Activated T-helper 17 cell treated with anti-CD3 and anti-CD28 coated beads, Interleukin-2, amount 50 U/mL, for 72 hours (primary cell): ENCODE data around the gene GDF10. TPM values are rescaled to one million over a fixed set of nuclear protein-coding genes. Genes with fewer than 3 reads are reported as not detected.

Experiments
- ATAC-seq: fragments of 150-1000 bp; cut with Tn5 transposase; replicated peaks from 2 replicates; pipeline ENCODE4 v1.10.0; 2021; ENCODE audit warnings: mild to moderate bottlenecking, moderate library complexity
- H3K27ac Mint-ChIP-seq: one replicate; pipeline ENCODE4 v1.8.0; 2022; ENCODE audit warnings: mixed read lengths
- H3K27me3 Mint-ChIP-seq: one replicate; pipeline ENCODE4 v1.8.0; 2022; ENCODE audit warnings: mixed read lengths
- H3K36me3 Mint-ChIP-seq: one replicate; pipeline ENCODE4 v1.8.0; 2022; ENCODE audit warnings: low read depth, mild to moderate bottlenecking, mixed read lengths
- H3K4me1 Mint-ChIP-seq: one replicate; pipeline ENCODE4 v1.8.0; 2022; ENCODE audit warnings: mixed read lengths
- H3K4me3 Mint-ChIP-seq: one replicate; pipeline ENCODE4 v1.8.0; 2022; ENCODE audit warnings: mild to moderate bottlenecking, mixed read lengths
- H3K9me3 Mint-ChIP-seq: one replicate; pipeline ENCODE4 v1.8.0; 2022; ENCODE audit warnings: mixed read lengths
- total RNA-seq, 2 donors: library from RNA; stranded (reverse); gene quantifications; one replicate each; pipeline ENCODE4 v1.2.3, GENCODE V29; 2022

The GDF10 gene
- total RNA-seq, 2 donors from 2014 or later: 0.45 TPM; not detected in 1

DNA sequence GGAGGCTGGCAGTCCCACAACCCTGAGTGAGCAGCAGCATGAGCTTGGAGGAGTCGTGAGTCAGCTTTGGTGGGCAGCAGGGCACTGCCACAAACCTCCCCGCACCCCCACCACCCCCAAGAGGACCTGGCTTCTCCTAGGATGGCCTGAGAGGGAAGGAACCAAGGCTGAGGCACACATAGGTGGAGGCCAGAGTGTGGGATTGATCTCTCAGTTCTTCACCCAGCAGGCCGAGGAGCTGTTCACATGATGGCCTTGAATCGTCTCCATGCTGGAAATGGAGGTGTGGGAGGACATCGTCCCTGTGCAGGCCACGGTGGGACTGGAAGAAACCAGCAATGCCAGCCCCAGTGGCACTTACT lies 17.4 kb upstream of the GDF10 start:
- no peak for ATAC-seq

DNA sequence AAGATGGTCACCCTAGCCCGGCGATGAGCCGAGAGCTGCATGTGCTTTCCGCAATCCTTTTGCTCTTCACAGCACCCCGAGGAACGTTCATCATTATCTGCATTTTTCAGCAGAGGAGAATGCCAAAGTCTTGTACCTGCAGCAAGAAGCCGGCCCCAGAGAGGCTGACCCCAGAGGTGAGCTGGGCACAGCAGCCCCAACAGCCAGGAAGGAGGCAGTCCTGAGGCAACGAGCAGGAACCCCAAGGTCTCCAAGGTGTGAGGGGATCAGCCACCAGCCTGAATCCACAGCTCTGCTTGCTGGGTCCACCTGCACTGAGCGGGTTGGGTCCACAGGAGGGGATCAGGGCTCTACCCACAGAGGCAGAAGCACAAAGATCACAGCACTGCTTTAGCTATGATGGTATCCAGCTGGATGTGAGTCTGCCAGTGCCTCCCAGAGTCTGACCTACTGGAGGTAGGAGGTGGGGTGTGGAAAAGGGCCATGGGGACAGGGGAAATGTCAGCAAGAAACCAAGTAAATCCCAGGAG lies 16.8 kb upstream of the GDF10 start:
- Mint-ChIP-seq H3K9me3 (no peaks in the 10 kb centered on the region), H3K27ac (no peak overlapping the region), H3K4me3 (no peak overlapping the region), H3K27me3 (no peaks in the 10 kb centered on the region), H3K4me1 (peaks cover 15% of the 10 kb centered on the region), H3K36me3 (no peaks in the 10 kb centered on the region)
- ATAC-seq: no peak

More for the DNA sequence above, 17.4 kb upstream of the GDF10 start:
- Mint-ChIP-seq H3K4me1 (peaks cover 15% of the 10 kb centered on the region), H3K27me3 (no peaks in the 10 kb centered on the region), H3K36me3 (no peaks in the 10 kb centered on the region), H3K27ac (no peak overlapping the region), H3K4me3 (no peak overlapping the region), H3K9me3 (no peaks in the 10 kb centered on the region)

DNA sequence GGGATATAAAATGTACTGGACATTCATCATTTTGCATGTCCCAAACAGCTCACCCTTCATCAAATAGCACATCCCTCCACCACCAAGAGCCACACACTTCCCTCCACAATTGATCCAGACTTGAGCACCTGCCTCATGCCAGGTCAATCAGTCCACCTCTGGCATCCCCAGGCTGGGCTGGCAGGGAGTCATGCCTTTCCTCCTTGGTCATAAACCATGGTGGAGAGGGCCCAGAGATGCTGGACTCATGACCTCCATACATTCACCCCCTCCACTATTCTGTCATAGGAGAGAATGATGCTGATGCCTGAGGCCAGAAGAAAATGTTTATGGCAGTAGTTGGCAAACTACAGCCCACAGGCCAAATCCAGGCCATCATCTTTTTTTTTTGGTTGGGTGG lies 16.1 kb upstream of the GDF10 start:
- peaks cover 15% of the 10 kb centered on the region for H3K4me1 Mint-ChIP-seq
- H3K9me3 Mint-ChIP-seq: no peaks in the 10 kb centered on the region
- H3K27me3 Mint-ChIP-seq: no peaks in the 10 kb centered on the region
- H3K27ac Mint-ChIP-seq: no peak overlapping the region
- H3K4me3 Mint-ChIP-seq: no peak overlapping the region
- no peaks in the 10 kb centered on the region for H3K36me3 Mint-ChIP-seq
- no peak for ATAC-seq

DNA sequence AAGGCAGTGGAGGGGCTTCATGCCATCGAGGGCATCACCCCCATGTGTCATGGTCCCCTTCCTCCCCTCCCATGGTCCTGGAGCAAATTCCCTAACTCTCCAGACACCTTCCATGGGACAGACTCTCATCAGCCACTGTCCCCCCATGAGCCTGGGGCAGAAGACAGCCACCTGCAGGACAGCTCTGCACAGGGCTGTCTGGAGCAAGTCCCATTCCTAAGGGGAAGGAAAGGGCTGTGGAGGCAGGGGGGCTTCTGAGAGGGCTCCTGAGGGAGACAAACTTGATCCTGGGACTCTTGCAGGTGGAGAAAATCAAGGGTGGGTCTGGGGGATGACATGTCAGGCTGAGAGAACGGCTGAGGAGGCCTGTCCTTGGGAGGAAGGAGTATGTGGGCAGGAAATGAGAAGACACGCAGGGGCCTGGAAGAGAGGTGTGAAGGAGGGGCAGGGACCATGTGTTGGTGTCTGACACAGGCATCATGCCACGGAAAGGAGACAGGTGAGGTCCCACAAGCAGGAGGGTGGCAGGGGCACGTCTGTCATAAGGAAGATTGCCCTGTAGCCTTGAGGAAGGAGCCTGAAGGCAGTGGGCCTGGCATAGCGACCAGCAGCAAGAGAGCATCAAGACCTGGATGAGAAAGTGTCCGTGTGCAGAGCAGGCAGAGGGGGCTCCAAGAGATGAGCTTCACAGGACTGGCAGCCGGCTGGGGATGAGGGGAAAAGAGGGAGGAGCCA lies 14.4 kb upstream of the GDF10 start:
- H3K36me3 Mint-ChIP-seq: no peaks in the 10 kb centered on the region
- peak overlapping the region; percentile 24 for H3K27ac Mint-ChIP-seq
- H3K9me3 Mint-ChIP-seq: no peaks in the 10 kb centered on the region
- no peaks in the 10 kb centered on the region for H3K27me3 Mint-ChIP-seq
- H3K4me1 Mint-ChIP-seq: peaks cover 15% of the 10 kb centered on the region
- no peak for ATAC-seq
- H3K4me3 Mint-ChIP-seq: no peak overlapping the region

DNA sequence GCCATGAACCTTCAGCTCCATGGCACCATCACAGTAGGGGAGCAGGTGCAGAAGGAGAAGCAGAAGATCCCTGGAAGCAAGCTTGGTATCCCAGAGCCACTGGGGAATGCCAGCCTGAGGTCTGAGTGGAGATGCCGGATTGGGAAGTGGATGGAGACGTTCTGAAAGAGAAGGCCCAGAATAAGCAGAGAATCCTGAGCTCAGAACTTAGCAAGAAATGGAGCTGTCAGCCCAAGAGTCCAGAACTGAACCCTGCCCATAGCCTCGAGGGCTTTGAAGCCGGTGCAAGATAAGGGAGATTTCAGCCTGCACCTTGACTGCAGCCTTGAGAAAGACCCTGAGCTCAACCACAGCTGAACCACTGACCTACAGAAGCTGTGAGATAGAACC lies 13.9 kb upstream of the GDF10 start:
- H3K4me1 Mint-ChIP-seq: peaks cover 15% of the 10 kb centered on the region
- no peaks in the 10 kb centered on the region for H3K27me3 Mint-ChIP-seq
- ATAC-seq: no peak
- peak overlapping the region; percentile 24 for H3K27ac Mint-ChIP-seq
- no peaks in the 10 kb centered on the region for H3K9me3 Mint-ChIP-seq
- no peaks in the 10 kb centered on the region for H3K36me3 Mint-ChIP-seq
- H3K4me3 Mint-ChIP-seq: no peak overlapping the region

DNA sequence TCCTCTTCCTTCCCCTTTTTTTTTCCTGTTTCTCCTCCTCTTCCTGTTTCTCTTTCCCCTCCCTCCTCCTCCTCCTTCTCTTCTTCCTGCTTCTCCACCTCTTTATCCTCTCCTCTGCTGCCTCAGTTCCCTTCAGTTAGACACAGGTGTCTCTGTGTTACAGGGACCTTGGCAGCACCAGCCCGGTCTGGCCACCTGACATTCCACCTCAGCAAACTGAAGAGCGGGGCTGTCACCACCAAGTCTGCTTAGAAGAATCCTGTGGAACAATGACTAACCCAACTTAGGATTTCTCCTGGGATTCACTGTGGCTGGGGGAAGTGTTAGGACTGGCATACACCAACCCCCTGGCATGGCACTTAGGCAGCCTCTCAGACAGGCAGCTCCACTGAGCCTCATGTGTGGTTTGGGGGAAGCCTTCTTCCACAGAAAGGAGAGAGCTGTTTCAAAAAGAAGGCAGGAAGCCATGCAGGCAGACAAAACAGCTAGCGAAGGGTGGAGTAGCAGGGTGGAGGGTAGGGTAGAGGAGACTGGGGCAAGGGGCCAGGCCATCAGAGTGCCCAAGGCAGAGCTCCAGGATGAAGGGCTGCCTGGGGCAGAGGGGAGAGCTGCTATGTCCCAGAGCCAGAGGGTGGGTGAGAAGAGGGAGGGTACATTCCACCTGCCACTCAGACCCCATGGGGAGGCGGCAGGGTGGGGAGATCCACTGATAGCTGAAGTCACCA lies 13.2 kb upstream of the GDF10 start:
- Mint-ChIP-seq H3K4me3 (no peak overlapping the region), H3K27ac (no peak overlapping the region)

DNA sequence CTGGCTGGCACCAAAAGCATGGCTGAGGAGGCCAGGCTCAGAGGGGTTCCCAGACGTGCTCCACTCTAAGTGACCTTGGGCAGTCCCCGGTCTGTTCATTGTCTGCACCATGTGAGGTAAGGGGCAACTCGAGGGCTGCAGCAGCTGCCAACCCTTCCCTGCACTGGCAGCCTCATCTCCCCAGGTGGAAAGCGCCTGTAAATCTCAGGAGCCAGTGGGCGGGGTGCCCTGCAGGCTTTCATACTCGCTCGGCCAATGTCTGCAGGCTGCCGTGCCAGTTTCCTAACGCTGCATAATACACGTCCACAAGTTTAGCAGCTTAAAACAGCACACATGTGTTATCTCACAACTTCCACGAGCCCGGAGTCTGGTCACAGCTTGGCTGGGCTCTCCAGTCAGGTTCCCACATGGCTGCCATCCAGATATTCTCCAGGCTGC lies 12.6 kb upstream of the GDF10 start:
- no peak overlapping the region for H3K27ac Mint-ChIP-seq
- no peak for ATAC-seq
- peaks cover 15% of the 10 kb centered on the region for H3K4me1 Mint-ChIP-seq
- no peaks in the 10 kb centered on the region for H3K36me3 Mint-ChIP-seq
- no peaks in the 10 kb centered on the region for H3K9me3 Mint-ChIP-seq
- H3K27me3 Mint-ChIP-seq: no peaks in the 10 kb centered on the region
- no peak overlapping the region for H3K4me3 Mint-ChIP-seq

More for the DNA sequence above, 13.2 kb upstream of the GDF10 start:
- Mint-ChIP-seq H3K4me1 (peaks cover 15% of the 10 kb centered on the region), H3K36me3 (no peaks in the 10 kb centered on the region), H3K27me3 (no peaks in the 10 kb centered on the region), H3K9me3 (no peaks in the 10 kb centered on the region)
- ATAC-seq: peak; percentile 23

DNA sequence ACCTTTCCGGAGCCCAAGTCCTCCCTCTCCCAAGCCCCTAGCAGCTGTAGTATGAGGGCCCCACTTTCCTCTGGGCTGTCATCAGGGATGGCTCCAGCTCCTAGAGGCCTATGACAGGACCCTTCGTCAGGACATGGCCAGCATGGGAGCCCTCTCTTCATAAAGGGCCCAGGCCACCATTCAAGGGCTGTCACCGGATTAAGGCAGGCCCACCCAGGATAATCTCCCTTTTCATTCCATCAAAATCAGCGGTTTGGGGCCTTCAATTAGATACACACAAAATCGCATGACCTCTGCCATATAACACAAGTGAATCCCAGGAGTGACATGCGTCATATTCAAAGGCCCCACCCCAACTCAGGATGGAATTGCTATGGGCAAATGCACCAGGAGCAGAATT lies 12.2 kb upstream of the GDF10 start:
- peaks cover 15% of the 10 kb centered on the region for H3K4me1 Mint-ChIP-seq
- no peak overlapping the region for H3K27ac Mint-ChIP-seq
- H3K27me3 Mint-ChIP-seq: no peaks in the 10 kb centered on the region

DNA sequence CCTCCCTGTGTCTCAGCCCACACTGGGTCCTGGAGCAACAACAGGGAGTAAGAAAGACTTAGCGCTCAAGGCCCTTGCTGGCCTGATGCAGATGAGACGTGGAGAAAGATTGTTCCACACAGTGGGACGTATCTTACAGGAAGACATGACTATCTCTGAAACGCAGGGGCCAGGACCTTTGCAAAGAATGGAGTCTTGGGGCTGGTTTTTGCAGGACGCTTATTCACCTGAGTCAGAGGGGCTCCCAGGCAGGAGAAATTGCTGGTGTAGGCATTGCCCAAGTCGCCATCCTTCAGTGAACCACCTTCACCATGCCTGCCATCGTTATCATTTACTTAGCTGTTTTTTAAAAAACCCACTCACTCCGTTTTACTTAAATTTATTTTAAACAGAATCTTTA lies 11.8 kb upstream of the GDF10 start:
- no peak overlapping the region for H3K4me3 Mint-ChIP-seq
- H3K9me3 Mint-ChIP-seq: no peaks in the 10 kb centered on the region
- no peaks in the 10 kb centered on the region for H3K27me3 Mint-ChIP-seq
- no peak for ATAC-seq
- H3K27ac Mint-ChIP-seq: no peak overlapping the region
- H3K4me1 Mint-ChIP-seq: peaks cover 15% of the 10 kb centered on the region
- H3K36me3 Mint-ChIP-seq: no peaks in the 10 kb centered on the region

More for the DNA sequence above, 12.2 kb upstream of the GDF10 start:
- no peak overlapping the region for H3K4me3 Mint-ChIP-seq
- H3K9me3 Mint-ChIP-seq: no peaks in the 10 kb centered on the region
- ATAC-seq: no peak
- no peaks in the 10 kb centered on the region for H3K36me3 Mint-ChIP-seq

DNA sequence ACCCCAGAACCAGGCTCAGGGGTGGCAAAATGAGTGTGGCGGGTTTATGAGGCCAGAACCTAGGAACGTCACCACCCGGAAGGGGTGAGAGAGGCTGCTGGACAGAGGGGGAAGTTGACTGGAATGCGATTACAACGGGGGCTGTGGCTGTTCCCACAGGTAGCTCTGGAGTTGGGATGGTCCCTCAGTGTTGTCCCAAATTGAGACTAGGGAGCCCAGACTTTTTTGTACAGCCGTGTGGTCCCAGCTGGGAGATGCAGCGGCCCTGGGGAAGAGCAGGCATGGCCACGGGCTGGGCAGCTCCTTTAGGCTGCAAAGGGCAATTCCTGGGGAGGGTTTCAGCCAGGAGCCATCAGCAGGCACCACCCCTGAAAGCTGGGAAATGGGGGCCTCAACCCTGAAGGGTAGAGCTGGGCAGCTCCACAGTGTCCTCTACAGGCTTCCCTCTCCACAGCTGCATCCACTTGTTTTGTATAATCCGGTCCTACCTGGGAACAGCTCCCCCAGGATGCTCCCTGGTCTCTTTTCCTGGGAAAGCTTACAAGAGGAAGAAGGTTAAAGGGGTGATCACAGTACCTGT lies 11.0 kb upstream of the GDF10 start:
- no peaks in the 10 kb centered on the region for H3K36me3 Mint-ChIP-seq
- peaks cover 15% of the 10 kb centered on the region for H3K4me1 Mint-ChIP-seq
- H3K27me3 Mint-ChIP-seq: no peaks in the 10 kb centered on the region
- no peak overlapping the region for H3K4me3 Mint-ChIP-seq
- no peak overlapping the region for H3K27ac Mint-ChIP-seq
- ATAC-seq: no peak
- H3K9me3 Mint-ChIP-seq: no peaks in the 10 kb centered on the region

DNA sequence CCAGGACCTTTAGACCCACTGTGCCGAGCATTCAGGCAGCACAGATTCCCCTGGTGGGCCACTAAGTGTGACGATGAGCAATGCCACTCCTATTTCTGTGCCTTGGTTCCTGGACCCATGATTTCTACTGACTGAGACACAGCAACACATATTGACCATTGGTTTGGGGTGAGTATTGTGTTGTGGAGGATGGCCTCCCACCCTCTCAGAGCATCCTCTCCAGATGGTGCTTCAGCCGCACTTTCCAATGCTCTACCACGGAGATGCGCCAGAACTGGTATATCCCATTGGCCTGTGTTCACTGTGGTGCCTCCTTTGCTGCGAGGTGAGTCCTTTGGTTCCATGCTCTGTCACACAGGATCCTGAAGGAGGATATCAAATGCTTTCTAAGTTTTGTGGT lies 10.1 kb upstream of the GDF10 start:
- no peaks in the 10 kb centered on the region for H3K9me3 Mint-ChIP-seq
- H3K4me3 Mint-ChIP-seq: no peak overlapping the region
- H3K4me1 Mint-ChIP-seq: peaks cover 15% of the 10 kb centered on the region
- H3K36me3 Mint-ChIP-seq: no peaks in the 10 kb centered on the region
- no peak overlapping the region for H3K27ac Mint-ChIP-seq
- no peaks in the 10 kb centered on the region for H3K27me3 Mint-ChIP-seq
- ATAC-seq: no peak

DNA sequence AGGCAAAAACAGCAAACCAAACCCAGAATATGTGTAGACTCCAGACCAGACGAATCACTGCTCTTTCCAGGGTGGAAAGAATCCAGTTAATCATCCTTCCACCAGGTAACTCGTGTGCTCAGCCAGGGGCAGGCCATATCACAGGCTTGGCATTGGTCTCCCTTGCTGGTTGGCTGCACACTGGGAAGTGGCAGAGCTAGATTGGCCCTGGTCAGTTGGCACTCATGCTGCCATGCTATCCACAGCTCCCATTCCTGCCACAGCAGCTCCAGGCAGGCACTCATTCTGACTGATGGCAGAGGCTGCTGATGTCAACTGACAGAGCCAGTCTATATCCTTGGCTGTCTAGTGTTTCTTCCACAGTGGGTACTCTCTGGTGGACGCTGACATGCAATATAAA lies 9.7 kb upstream of the GDF10 start:
- no peaks in the 10 kb centered on the region for H3K9me3 Mint-ChIP-seq
- no peak for ATAC-seq
- no peak overlapping the region for H3K4me3 Mint-ChIP-seq
- peaks cover 14% of the 10 kb centered on the region for H3K4me1 Mint-ChIP-seq
- no peaks in the 10 kb centered on the region for H3K36me3 Mint-ChIP-seq
- peaks cover 4% of the 10 kb centered on the region for H3K27me3 Mint-ChIP-seq
- no peak overlapping the region for H3K27ac Mint-ChIP-seq

DNA sequence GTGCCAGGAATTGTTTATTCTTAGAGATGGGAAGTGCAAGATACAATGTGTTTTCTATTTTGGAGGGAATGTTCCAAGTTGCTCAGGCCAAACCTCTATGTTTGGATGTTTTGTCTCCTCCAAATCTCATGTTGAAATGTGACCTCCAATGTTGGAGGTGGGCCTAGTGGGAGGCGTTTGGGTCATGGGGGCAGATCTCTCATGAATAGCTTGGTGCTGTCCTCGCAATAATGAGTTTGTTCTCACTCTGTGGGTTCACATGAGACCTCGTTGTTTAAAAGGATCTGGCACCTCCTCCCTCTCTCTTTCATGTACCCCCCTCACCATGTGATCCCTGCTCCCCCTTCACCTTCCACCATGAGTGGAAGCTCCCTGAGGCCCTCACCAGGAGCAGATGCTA lies 8.3 kb upstream of the GDF10 start:
- no peak for ATAC-seq
- Mint-ChIP-seq H3K4me3 (no peak overlapping the region), H3K36me3 (no peaks in the 10 kb centered on the region), H3K27me3 (peaks cover 4% of the 10 kb centered on the region), H3K27ac (no peak overlapping the region), H3K9me3 (no peaks in the 10 kb centered on the region), H3K4me1 (peaks cover 3% of the 10 kb centered on the region)

DNA sequence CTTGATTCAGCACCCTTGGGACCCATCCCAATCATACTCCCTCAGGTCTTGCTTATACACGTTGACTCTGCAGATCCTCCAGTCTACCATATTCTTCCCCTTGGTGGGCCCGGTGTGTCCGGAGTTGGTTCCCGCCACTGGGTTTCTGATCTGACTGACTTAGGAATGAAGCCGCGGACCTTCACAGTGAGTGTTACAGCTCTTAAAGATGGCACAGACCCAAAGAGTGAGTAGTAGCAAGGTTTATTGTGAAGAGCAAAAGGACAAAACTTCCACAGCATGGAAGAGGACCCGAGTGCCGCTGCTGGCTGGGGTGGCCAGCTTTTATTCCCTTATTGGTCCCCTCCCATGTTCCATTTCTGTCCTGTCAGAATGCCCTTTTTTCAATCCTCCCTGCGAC lies 5.9 kb upstream of the GDF10 start:
- H3K4me3 Mint-ChIP-seq: no peak overlapping the region
- no peaks in the 10 kb centered on the region for H3K4me1 Mint-ChIP-seq
- H3K27me3 Mint-ChIP-seq: peaks cover 4% of the 10 kb centered on the region
- ATAC-seq: no peak
- no peaks in the 10 kb centered on the region for H3K9me3 Mint-ChIP-seq
- no peak overlapping the region for H3K27ac Mint-ChIP-seq
- no peaks in the 10 kb centered on the region for H3K36me3 Mint-ChIP-seq

DNA sequence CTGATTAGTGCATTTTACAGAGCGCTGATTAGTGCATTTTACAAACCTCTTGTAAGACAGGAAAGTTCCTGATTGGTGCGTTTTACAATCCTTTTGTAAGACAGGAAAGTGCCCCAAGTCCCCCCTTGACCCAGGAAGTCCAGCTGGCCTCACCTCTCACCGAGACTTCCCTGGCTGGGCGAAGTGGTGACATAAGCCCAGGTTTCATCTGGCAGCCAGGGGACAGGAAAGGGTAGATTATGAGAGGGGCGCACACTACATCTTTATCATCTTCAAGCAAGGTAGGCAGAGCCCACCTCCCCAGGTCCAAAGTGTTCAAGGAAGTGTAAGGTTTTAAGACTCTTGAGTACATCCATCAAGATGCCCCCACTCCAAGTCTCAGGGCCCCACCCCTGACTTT lies 5.5 kb upstream of the GDF10 start:
- H3K4me3 Mint-ChIP-seq: no peak overlapping the region
- H3K9me3 Mint-ChIP-seq: no peaks in the 10 kb centered on the region
- no peak for ATAC-seq
- no peaks in the 10 kb centered on the region for H3K36me3 Mint-ChIP-seq
- peaks cover 7% of the 10 kb centered on the region for H3K27me3 Mint-ChIP-seq
- no peaks in the 10 kb centered on the region for H3K4me1 Mint-ChIP-seq
- no peak overlapping the region for H3K27ac Mint-ChIP-seq
